Retinal pigment epithelial cell (primary cell): Measurements from ENCODE around the gene TWNK.
A peak's percentile ranks its signal among the peaks of the same experiment; 100 is the strongest.

Experiments used
- DNase-seq: peaks from one replicate; pipeline ENCODE4 v3.0.0-alpha.2; 2010; ENCODE audit warnings: low read depth
- H3K4me3 ChIP-seq: 2 replicates; pipeline ENCODE4 v1.5.1; 2011; ENCODE audit warnings: mild to moderate bottlenecking, low read length, control low read depth, moderate library complexity
- TF ChIP-seq, protein P1 (sequence below): conservative IDR thresholded peaks from 2 replicates; pipeline ENCODE4 v1.5.1; 2011; ENCODE audit warnings: low read depth, low read length, control low read depth, inconsistent platforms

Gene TWNK

DNA sequence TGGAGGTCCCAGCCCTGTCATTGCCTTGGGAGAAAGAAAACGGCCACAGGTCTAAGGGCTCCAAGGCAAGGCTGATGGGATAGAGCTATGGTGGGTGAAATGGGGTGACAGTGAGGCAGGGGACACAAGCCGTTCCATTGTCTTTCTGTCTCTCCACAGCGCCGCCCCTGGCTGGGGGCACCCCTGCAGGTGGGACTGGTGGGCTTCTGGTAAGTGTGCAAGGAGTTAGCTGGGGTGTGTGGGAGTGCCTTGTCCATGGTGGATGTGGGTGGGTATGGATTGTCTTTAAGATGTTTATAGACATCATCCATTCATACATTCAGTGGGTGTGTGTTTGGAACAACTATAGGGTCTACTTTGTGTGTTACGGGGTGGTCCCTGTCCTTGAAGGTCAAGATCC, 51.1 kb downstream of the TWNK start:
- DNase-seq = no peak
- H3K4me3 ChIP-seq = no peak overlapping the region
- TF ChIP-seq, protein P1, sequence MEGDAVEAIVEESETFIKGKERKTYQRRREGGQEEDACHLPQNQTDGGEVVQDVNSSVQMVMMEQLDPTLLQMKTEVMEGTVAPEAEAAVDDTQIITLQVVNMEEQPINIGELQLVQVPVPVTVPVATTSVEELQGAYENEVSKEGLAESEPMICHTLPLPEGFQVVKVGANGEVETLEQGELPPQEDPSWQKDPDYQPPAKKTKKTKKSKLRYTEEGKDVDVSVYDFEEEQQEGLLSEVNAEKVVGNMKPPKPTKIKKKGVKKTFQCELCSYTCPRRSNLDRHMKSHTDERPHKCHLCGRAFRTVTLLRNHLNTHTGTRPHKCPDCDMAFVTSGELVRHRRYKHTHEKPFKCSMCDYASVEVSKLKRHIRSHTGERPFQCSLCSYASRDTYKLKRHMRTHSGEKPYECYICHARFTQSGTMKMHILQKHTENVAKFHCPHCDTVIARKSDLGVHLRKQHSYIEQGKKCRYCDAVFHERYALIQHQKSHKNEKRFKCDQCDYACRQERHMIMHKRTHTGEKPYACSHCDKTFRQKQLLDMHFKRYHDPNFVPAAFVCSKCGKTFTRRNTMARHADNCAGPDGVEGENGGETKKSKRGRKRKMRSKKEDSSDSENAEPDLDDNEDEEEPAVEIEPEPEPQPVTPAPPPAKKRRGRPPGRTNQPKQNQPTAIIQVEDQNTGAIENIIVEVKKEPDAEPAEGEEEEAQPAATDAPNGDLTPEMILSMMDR = peak; percentile 19

DNA sequence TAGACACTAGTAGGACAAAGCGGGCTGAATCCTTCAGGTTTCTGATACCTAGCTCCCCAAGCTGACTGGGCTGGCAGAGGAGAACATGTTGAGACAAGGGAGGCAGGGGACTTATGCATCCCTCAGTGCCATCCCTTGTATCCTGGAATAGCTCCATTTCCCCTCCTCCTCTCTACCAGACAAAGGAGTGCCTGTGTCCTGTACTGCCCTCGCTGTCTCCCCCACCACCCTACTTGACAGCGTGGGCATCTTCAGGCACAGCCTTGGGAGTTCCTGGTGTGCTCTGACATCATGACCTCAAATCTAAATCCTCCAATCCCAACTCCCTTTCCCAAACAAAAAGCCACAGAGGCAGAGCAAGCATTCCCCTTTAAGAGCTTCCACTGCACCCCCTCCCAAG, 52.7 kb downstream of the TWNK start:
- no peak overlapping the region for H3K4me3 ChIP-seq
- TF ChIP-seq, protein P1 = no peak
- DNase-seq = no peak

DNA sequence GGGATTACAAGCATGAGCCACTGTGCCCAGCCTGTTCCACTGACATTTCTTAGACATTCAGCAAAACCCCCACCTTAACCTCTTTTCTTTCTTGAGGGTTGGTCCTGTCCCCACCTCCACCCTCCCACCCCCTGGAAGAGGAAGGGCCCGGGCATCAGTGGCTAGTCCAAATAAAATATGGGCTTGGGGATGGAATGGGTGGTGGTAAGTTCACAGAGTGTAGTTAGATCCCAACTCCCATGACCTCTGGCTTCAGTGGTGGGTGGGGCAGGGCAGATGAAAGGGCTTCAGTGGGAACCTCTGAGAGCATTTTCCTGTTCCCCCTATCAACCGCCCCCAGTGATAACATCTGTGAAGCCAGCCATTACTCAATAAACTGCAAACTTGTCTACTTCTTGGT, 53.5 kb downstream of the TWNK start:
- H3K4me3 ChIP-seq = no peak overlapping the region
- DNase-seq = no peak
- TF ChIP-seq, protein P1 = no peak

DNA sequence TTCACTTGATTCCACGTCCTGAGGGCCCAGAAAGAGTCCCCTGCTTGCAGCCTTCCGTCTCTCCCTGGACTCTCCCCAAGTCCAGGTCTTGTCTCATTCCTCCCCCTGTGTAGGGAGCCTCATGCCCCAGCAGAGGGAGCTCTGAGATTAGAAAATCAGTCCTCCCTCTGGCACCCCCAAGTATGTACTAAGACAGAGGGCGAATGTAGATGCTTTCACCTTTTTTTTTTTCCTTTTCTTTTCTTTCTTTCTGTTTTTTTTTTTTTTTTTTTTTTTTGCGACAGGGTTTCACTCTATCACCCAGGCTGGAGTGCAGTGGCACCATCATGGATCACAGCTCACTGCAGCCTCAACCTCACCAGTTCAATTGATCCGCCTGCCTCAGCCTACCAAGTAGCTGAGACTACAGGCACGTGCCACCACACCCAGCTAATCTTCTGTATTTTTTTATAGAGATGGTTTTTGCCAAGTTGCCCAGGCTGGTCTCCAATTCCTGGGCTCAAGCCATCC, 54.0 kb downstream of the TWNK start:
- TF ChIP-seq, protein P1 = peak; percentile 86

DNA sequence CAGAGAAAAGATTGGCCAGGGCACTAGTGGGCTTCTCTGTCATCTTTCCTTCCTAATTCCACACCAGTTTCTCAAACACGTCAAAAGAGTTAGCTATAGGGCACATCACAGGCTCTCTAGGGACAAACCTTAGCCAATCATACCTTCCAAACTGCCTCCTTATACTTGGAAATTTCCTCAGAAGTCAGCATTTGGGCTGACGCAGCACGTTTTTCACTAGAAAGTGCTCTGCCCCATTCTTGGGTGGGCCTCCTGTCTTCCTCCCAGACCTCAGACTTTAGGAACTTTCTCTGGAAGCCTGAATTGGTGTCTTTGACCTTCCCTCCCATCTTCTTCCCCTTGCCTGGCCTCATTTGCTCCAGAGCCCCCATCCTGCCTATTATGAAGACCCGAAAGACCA, 54.8 kb downstream of the TWNK start:
- TF ChIP-seq, protein P1 = no peak
- H3K4me3 ChIP-seq = peak overlapping the region; percentile 67

More for the DNA sequence above, 54.0 kb downstream of the TWNK start:
- no peak overlapping the region for H3K4me3 ChIP-seq
- DNase-seq = no peak

DNA sequence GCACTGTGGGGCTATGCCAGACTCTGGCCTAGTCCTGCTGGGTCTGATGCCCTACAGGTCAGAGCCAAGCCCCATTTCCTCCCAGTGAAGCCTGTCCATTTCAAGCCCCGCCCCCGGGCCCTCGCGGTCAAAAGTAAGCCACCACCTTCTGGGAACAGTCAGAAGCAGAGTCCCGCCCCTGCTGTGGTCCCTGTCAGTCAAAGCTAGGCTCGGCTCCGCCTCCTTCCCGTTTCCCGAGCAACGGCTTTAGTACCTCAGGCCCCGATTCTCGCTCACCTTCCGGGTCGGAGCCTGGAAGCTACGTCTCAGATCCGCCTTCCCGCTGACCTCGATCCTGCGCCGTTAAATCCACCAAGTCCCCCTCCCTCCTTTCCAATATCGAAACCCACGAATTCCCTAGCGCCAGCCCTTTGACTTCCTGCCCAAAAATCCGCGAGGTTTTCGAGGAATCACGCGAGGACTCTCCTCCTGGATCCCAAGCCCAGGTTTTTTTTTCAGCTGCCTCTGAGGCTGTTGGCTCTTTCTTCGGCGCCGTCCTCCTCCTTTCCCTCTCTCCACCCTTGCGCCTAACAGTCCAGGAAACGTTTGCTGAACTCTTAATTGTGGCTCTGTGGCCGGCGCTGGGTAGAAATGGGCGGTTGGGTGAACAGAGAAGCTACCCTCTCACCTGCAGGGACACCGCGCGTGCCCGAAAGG, 55.5 kb downstream of the TWNK start:
- DNase-seq = peak; percentile 87
- TF ChIP-seq, protein P1 = no peak
- H3K4me3 ChIP-seq = peak overlapping the region; percentile 67

More for the DNA sequence above, 54.8 kb downstream of the TWNK start:
- no peak for DNase-seq

DNA sequence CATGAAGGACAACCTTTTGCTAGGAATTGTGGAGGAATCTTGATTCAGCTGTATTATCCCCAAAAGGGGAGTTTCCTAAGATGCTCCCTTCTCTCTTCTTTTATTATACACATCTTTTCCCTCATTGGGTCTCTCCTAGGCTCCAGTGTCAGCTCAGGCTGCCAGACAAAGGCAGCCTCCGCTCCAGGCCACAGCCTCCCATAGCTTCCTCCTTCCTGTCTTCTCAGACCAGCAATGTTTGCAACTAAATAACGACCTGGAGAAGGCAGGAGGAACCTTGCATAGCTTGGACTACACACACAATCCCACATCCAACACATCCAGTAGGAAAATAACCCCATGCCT, 56.0 kb downstream of the TWNK start:
- TF ChIP-seq, protein P1 = no peak
- no peak for DNase-seq

More for the DNA sequence above, 56.0 kb downstream of the TWNK start:
- peak overlapping the region; percentile 67 for H3K4me3 ChIP-seq
